ENCODE results near the gene SVEP1. TPM values are rescaled to one million over a fixed set of nuclear protein-coding genes. Genes with fewer than 3 reads are reported as not detected.

The SVEP1 gene
- polyA plus RNA-seq, 1 experiment, result 24.8 TPM

GRCh38 chr9:110319781-110320492 lies 259.6 kb downstream of the SVEP1 start:
- TF ChIP-seq CTCF (IDR thresholded peaks at IDR 0.05; ENCODE audit: insufficient read depth, low read depth, low read length), result no peak
- CTCF ChIA-PET, result interaction anchor here (1.1 kb wide), 1 partner anchor 12 kb away, joined by 3 read pairs; no protein-coding TSS in a partner anchor
- no peak for DNase-seq (ENCODE audit: low read depth)

GRCh38 chr9:110317911-110318310 lies 261.6 kb downstream of the SVEP1 start:
- H3K4me3 ChIP-seq (ENCODE audit: low read depth, low read length), result no peak overlapping the region
- CTCF ChIA-PET, result no interaction called here
- POLR2A ChIA-PET, result no interaction called here
- DNase-seq (ENCODE audit: low read depth), result no peak
- no peaks in the 10 kb centered on the region for H3K27me3 ChIP-seq (ENCODE audit: control insufficient read depth, insufficient read depth, low read length)
- no peak for TF ChIP-seq CTCF (IDR thresholded peaks at IDR 0.05; ENCODE audit: insufficient read depth, low read depth, low read length)
- no peaks in the 10 kb centered on the region for H3K36me3 ChIP-seq (ENCODE audit: control insufficient read depth, insufficient read depth, low read length)

More at GRCh38 chr9:110319781-110320492, 259.6 kb downstream of the SVEP1 start:
- Histone ChIP-seq H3K36me3 (ENCODE audit: control insufficient read depth, insufficient read depth, low read length) (no peaks in the 10 kb centered on the region), H3K4me3 (ENCODE audit: low read depth, low read length) (no peak overlapping the region), H3K27me3 (ENCODE audit: control insufficient read depth, insufficient read depth, low read length) (no peaks in the 10 kb centered on the region)
- POLR2A ChIA-PET, result interaction anchor here (0.6 to 0.7 kb wide), 3 partner anchors 23 to 43 kb away, joined by 3 read pairs; no protein-coding TSS in a partner anchor

- Histone ChIP-seq H3K27me3 (ENCODE audit: control insufficient read depth, insufficient read depth, low read length) (no peaks in the 10 kb centered on the region), H3K4me3 (ENCODE audit: low read depth, low read length) (no peak overlapping the region), H3K36me3 (ENCODE audit: control insufficient read depth, insufficient read depth, low read length) (no peaks in the 10 kb centered on the region)
- POLR2A ChIA-PET, result no interaction called here
- no peak for DNase-seq (ENCODE audit: low read depth)
- CTCF ChIA-PET, result no interaction called here
- TF ChIP-seq CTCF (IDR thresholded peaks at IDR 0.05; ENCODE audit: insufficient read depth, low read depth, low read length), result no peak
Measured at GRCh38 chr9:110316261-110317075, 263.1 kb downstream of the SVEP1 start.

Small RNA genes within 50 kb of the gene (small RNA-seq; reads per million reads assigned to genes)
- not detected for gene RNU6-1039P (ENCODE audit: insufficient read length, low read depth, low replicate concordance)

Other genes starting within 250 kb of the SVEP1 start
- gene TXNDC8, start 241.9 kb downstream of the SVEP1 start, polyA plus RNA-seq (2011; rRNA removed), result not detected in 2 replicates
- 0.04 and 0.09 TPM in 2 replicates for gene MUSK, start 89.0 kb upstream of the SVEP1 start, polyA plus RNA-seq (2011; rRNA removed)

All from BJ (cell line).